HEK293 (cell line): ENCODE data around the gene CFAP53.

Source experiments
- GLIS1 ChIP-seq: fragments of 450-650 bp; formaldehyde crosslinking; IDR thresholded peaks from 2 replicates; pipeline ENCODE4 v1.5.1; 2016; ENCODE audit warnings: missing biosample characterization, missing genetic modification characterization
- KLF1 ChIP-seq: fragments of 450-650 bp; formaldehyde crosslinking; IDR thresholded peaks from 2 replicates; pipeline ENCODE4 v1.5.1; 2016; ENCODE audit warnings: missing biosample characterization, missing genetic modification characterization
- KLF10 ChIP-seq: fragments of 450-650 bp; IDR thresholded peaks from 2 replicates; pipeline ENCODE4 v1.5.1; 2018; ENCODE audit warnings: missing biosample characterization, mild to moderate bottlenecking, missing genetic modification characterization
- MYNN ChIP-seq: fragments of 450-650 bp; formaldehyde crosslinking; IDR thresholded peaks from 2 replicates; pipeline ENCODE4 v1.5.1; 2016; ENCODE audit warnings: missing biosample characterization, missing genetic modification characterization, borderline replicate concordance
- SCRT1 ChIP-seq: fragments of 450-650 bp; formaldehyde crosslinking; IDR thresholded peaks from 2 replicates; pipeline ENCODE4 v1.5.1; 2016; ENCODE audit warnings: missing biosample characterization, missing genetic modification characterization, borderline replicate concordance
- SCRT2 ChIP-seq: fragments of 450-650 bp; formaldehyde crosslinking; IDR thresholded peaks from 2 replicates; pipeline ENCODE4 v1.5.1; 2016; ENCODE audit warnings: missing biosample characterization, missing genetic modification characterization
- SP3 ChIP-seq: fragments of 450-650 bp; formaldehyde crosslinking; IDR thresholded peaks from 2 replicates; pipeline ENCODE4 v1.5.1; 2016; ENCODE audit warnings: missing biosample characterization, missing genetic modification characterization
- SP7 ChIP-seq: fragments of 450-650 bp; formaldehyde crosslinking; IDR thresholded peaks from 2 replicates; pipeline ENCODE4 v1.5.1; 2016; ENCODE audit warnings: missing biosample characterization, missing genetic modification characterization
- ZBTB17 ChIP-seq: fragments of 450-650 bp; formaldehyde crosslinking; IDR thresholded peaks from 2 replicates; pipeline ENCODE4 v1.5.1; 2016; ENCODE audit warnings: missing biosample characterization, missing genetic modification characterization
- ZBTB20 ChIP-seq: fragments of 450-650 bp; formaldehyde crosslinking; IDR thresholded peaks from 2 replicates; pipeline ENCODE4 v1.5.1; 2016; ENCODE audit warnings: missing biosample characterization, missing genetic modification characterization
- ZBTB21 ChIP-seq: fragments of 450-650 bp; formaldehyde crosslinking; IDR thresholded peaks from 2 replicates; pipeline ENCODE4 v1.5.1; 2017; ENCODE audit warnings: missing biosample characterization, missing genetic modification characterization
- ZFP3 ChIP-seq: fragments of 450-650 bp; formaldehyde crosslinking; IDR thresholded peaks from 2 replicates; pipeline ENCODE4 v1.5.1; 2016; ENCODE audit warnings: low read depth, missing biosample characterization, missing genetic modification characterization
- ZNF174 ChIP-seq: fragments of 450-650 bp; formaldehyde crosslinking; IDR thresholded peaks from 2 replicates; pipeline ENCODE4 v1.5.0; 2017; ENCODE audit warnings: missing biosample characterization, mild to moderate bottlenecking, missing genetic modification characterization
- ZNF23 ChIP-seq: fragments of 450-650 bp; formaldehyde crosslinking; IDR thresholded peaks from 2 replicates; pipeline ENCODE4 v1.5.1; 2016; ENCODE audit warnings: missing biosample characterization, missing genetic modification characterization, borderline replicate concordance
- ZNF239 ChIP-seq: fragments of 450-650 bp; formaldehyde crosslinking; IDR thresholded peaks from 2 replicates; pipeline ENCODE4 v1.5.1; 2016; ENCODE audit warnings: missing biosample characterization, missing genetic modification characterization
- ZNF335 ChIP-seq: fragments of 450-650 bp; formaldehyde crosslinking; conservative IDR thresholded peaks from 2 replicates; pipeline ENCODE4 v1.5.1; 2016; ENCODE audit warnings: missing biosample characterization, missing genetic modification characterization
- ZNF366 ChIP-seq: fragments of 450-650 bp; formaldehyde crosslinking; conservative IDR thresholded peaks from 2 replicates; pipeline ENCODE4 v1.5.1; 2016; ENCODE audit warnings: missing biosample characterization, missing genetic modification characterization
- ZNF521 ChIP-seq: fragments of 450-650 bp; formaldehyde crosslinking; IDR thresholded peaks from 2 replicates; pipeline ENCODE4 v1.5.1; 2017; ENCODE audit warnings: missing biosample characterization, mild to moderate bottlenecking, missing genetic modification characterization
- ZNF600 ChIP-seq: fragments of 450-650 bp; formaldehyde crosslinking; IDR thresholded peaks from 2 replicates; pipeline ENCODE4 v1.5.1; 2016; ENCODE audit warnings: missing biosample characterization, missing genetic modification characterization
- ZNF777 ChIP-seq: fragments of 450-650 bp; formaldehyde crosslinking; IDR thresholded peaks from 2 replicates; pipeline ENCODE4 v1.5.1; 2017; ENCODE audit warnings: missing biosample characterization, missing genetic modification characterization, borderline replicate concordance
- ZNF792 ChIP-seq: fragments of 450-650 bp; formaldehyde crosslinking; IDR thresholded peaks from 2 replicates; pipeline ENCODE4 v1.5.1; 2016; ENCODE audit warnings: missing biosample characterization, missing genetic modification characterization
- ZNF843 ChIP-seq: fragments of 450-650 bp; formaldehyde crosslinking; IDR thresholded peaks from 2 replicates; pipeline ENCODE4 v1.5.1; 2016; ENCODE audit warnings: missing biosample characterization, missing genetic modification characterization
- ZXDB ChIP-seq: fragments of 450-650 bp; formaldehyde crosslinking; IDR thresholded peaks from 2 replicates; pipeline ENCODE4 v1.5.1; 2016; ENCODE audit warnings: missing biosample characterization, missing genetic modification characterization
- TF ChIP-seq, protein P1 (sequence below): fragments of 450-650 bp; formaldehyde crosslinking; IDR thresholded peaks from 2 replicates; pipeline ENCODE4 v1.5.1; 2016; ENCODE audit warnings: missing biosample characterization, missing genetic modification characterization
- TF ChIP-seq, protein P2 (sequence below): sonication (generic); formaldehyde crosslinking; IDR thresholded peaks from 2 replicates; pipeline ENCODE4 v1.8.1; 2022; ENCODE audit warnings: mild to moderate bottlenecking, moderate library complexity, missing genetic modification reagents
- TF ChIP-seq, protein P3 (sequence below): IDR thresholded peaks from 2 replicates; pipeline ENCODE4 v1.6.1; 2011; ENCODE audit warnings: mild to moderate bottlenecking, low read depth, low read length, borderline replicate concordance
- TF ChIP-seq, protein P4 (sequence below): fragments of 450-650 bp; formaldehyde crosslinking; IDR thresholded peaks from 2 replicates; pipeline ENCODE4 v1.5.1; 2016; ENCODE audit warnings: missing biosample characterization, missing genetic modification characterization
- TF ChIP-seq, protein P5 (sequence below): fragments of 450-650 bp; formaldehyde crosslinking; IDR thresholded peaks from 2 replicates; pipeline ENCODE4 v1.5.1; 2016; ENCODE audit warnings: missing biosample characterization, missing genetic modification characterization
- TF ChIP-seq, protein P6 (sequence below): fragments of 450-650 bp; formaldehyde crosslinking; IDR thresholded peaks from 2 replicates; pipeline ENCODE4 v1.5.1; 2017; ENCODE audit warnings: missing biosample characterization, mild to moderate bottlenecking, missing genetic modification characterization, moderate library complexity
- TF ChIP-seq, protein P7 (sequence below): fragments of 450-650 bp; formaldehyde crosslinking; IDR thresholded peaks from 2 replicates; pipeline ENCODE4 v1.5.1; 2017; ENCODE audit warnings: missing biosample characterization, missing genetic modification characterization

Gene CFAP53

DNA sequence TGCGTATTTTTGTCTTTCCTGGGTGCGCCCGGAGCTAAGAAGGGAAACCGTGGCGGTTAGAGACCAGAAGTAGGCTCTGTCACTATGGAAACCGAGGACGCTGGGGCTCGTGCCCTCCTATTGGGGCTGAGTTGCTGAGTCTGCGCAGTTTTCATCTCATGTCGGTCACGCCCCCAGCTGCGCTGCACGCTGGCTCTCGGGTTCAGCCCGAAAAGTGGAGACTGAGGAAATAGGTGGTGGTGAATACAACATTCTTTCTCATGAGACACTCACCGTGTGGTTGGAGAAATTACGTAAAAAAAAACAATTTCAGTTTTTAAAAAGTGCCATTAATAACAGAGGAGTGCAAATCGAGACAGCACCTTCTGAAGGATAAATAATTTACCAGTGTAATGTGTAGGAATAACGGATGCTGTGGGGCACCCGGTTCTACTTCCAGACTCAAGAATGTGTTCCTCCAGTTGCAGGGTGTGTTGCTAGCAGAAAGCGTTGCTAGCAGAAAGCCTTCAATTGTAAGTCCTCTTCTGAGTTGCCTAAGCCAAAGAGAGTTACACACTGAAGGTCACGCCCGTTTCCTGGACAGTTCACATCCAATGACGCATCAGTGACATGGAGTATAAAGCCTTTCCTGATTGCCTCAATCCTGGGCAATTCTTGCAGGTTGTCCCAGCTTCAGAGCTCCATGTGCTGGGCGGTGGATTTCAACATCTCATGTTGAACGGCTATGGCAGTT, 41.6 kb upstream of the CFAP53 start (continued):
- TF ChIP-seq ZNF23 (tag by site-specific recombination), result no peak
- 0 out of 2 replicates have a peak, but pooled peaks have one; percentile 20 for TF ChIP-seq KLF1
- TF ChIP-seq SCRT2 (tag by site-specific recombination), result no peak
- TF ChIP-seq ZNF792 (tag by site-specific recombination), result no peak
- no peak for TF ChIP-seq ZNF174 (tag by site-specific recombination)
- peak; percentile 57 for TF ChIP-seq SP3
- peak; percentile 78 for TF ChIP-seq ZNF600 (tag by site-specific recombination)
- no peak for TF ChIP-seq KLF10
- TF ChIP-seq, protein P1, sequence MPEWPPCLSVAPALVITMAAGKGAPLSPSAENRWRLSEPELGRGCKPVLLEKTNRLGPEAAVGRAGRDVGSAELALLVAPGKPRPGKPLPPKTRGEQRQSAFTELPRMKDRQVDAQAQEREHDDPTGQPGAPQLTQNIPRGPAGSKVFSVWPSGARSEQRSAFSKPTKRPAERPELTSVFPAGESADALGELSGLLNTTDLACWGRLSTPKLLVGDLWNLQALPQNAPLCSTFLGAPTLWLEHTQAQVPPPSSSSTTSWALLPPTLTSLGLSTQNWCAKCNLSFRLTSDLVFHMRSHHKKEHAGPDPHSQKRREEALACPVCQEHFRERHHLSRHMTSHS, result no peak
- TF ChIP-seq GLIS1, result peak; percentile 57
- TF ChIP-seq, protein P2, sequence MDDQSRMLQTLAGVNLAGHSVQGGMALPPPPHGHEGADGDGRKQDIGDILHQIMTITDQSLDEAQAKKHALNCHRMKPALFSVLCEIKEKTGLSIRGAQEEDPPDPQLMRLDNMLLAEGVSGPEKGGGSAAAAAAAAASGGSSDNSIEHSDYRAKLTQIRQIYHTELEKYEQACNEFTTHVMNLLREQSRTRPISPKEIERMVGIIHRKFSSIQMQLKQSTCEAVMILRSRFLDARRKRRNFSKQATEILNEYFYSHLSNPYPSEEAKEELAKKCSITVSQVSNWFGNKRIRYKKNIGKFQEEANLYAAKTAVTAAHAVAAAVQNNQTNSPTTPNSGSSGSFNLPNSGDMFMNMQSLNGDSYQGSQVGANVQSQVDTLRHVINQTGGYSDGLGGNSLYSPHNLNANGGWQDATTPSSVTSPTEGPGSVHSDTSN, result no peak
- 0 out of 2 replicates have a peak, but pooled peaks have one; percentile 16 for TF ChIP-seq ZNF843 (tag by site-specific recombination)
- TF ChIP-seq MYNN, result no peak
- peak; percentile 16; the same call in 1 of the 2 replicates for TF ChIP-seq SP7 (tag by site-specific recombination)
- TF ChIP-seq ZXDB (tag by site-specific recombination), result no peak
- no peak for TF ChIP-seq ZNF239 (tag by site-specific recombination)
- TF ChIP-seq, protein P3, sequence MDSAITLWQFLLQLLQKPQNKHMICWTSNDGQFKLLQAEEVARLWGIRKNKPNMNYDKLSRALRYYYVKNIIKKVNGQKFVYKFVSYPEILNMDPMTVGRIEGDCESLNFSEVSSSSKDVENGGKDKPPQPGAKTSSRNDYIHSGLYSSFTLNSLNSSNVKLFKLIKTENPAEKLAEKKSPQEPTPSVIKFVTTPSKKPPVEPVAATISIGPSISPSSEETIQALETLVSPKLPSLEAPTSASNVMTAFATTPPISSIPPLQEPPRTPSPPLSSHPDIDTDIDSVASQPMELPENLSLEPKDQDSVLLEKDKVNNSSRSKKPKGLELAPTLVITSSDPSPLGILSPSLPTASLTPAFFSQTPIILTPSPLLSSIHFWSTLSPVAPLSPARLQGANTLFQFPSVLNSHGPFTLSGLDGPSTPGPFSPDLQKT, result no peak
- TF ChIP-seq, protein P4, sequence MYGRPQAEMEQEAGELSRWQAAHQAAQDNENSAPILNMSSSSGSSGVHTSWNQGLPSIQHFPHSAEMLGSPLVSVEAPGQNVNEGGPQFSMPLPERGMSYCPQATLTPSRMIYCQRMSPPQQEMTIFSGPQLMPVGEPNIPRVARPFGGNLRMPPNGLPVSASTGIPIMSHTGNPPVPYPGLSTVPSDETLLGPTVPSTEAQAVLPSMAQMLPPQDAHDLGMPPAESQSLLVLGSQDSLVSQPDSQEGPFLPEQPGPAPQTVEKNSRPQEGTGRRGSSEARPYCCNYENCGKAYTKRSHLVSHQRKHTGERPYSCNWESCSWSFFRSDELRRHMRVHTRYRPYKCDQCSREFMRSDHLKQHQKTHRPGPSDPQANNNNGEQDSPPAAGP (tag by site-specific recombination), result no peak
- peak; percentile 78 for TF ChIP-seq ZBTB17 (tag by site-specific recombination)
- TF ChIP-seq, protein P5, sequence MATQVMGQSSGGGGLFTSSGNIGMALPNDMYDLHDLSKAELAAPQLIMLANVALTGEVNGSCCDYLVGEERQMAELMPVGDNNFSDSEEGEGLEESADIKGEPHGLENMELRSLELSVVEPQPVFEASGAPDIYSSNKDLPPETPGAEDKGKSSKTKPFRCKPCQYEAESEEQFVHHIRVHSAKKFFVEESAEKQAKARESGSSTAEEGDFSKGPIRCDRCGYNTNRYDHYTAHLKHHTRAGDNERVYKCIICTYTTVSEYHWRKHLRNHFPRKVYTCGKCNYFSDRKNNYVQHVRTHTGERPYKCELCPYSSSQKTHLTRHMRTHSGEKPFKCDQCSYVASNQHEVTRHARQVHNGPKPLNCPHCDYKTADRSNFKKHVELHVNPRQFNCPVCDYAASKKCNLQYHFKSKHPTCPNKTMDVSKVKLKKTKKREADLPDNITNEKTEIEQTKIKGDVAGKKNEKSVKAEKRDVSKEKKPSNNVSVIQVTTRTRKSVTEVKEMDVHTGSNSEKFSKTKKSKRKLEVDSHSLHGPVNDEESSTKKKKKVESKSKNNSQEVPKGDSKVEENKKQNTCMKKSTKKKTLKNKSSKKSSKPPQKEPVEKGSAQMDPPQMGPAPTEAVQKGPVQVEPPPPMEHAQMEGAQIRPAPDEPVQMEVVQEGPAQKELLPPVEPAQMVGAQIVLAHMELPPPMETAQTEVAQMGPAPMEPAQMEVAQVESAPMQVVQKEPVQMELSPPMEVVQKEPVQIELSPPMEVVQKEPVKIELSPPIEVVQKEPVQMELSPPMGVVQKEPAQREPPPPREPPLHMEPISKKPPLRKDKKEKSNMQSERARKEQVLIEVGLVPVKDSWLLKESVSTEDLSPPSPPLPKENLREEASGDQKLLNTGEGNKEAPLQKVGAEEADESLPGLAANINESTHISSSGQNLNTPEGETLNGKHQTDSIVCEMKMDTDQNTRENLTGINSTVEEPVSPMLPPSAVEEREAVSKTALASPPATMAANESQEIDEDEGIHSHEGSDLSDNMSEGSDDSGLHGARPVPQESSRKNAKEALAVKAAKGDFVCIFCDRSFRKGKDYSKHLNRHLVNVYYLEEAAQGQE, result 0 out of 2 replicates have a peak, but pooled peaks have one; percentile 20
- no peak for TF ChIP-seq ZNF366 (tag by site-specific recombination)
- peak; percentile 47; the same call in 1 of the 2 replicates for TF ChIP-seq ZBTB21 (tag by site-specific recombination)
- peak; percentile 61 for TF ChIP-seq ZBTB20 (tag by site-specific recombination)
- TF ChIP-seq SCRT1 (tag by site-specific recombination), result no peak
- TF ChIP-seq ZNF335 (tag by site-specific recombination), result peak; percentile 77
- TF ChIP-seq, protein P6, sequence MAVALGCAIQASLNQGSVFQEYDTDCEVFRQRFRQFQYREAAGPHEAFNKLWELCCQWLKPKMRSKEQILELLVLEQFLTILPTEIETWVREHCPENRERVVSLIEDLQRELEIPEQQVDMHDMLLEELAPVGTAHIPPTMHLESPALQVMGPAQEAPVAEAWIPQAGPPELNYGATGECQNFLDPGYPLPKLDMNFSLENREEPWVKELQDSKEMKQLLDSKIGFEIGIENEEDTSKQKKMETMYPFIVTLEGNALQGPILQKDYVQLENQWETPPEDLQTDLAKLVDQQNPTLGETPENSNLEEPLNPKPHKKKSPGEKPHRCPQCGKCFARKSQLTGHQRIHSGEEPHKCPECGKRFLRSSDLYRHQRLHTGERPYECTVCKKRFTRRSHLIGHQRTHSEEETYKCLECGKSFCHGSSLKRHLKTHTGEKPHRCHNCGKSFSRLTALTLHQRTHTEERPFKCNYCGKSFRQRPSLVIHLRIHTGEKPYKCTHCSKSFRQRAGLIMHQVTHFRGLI (tag by site-specific recombination), result peak; percentile 13; the same call in 1 of the 2 replicates
- TF ChIP-seq ZNF777 (tag by site-specific recombination), result peak; percentile 53; the same call in 1 of the 2 replicates
- TF ChIP-seq, protein P7, sequence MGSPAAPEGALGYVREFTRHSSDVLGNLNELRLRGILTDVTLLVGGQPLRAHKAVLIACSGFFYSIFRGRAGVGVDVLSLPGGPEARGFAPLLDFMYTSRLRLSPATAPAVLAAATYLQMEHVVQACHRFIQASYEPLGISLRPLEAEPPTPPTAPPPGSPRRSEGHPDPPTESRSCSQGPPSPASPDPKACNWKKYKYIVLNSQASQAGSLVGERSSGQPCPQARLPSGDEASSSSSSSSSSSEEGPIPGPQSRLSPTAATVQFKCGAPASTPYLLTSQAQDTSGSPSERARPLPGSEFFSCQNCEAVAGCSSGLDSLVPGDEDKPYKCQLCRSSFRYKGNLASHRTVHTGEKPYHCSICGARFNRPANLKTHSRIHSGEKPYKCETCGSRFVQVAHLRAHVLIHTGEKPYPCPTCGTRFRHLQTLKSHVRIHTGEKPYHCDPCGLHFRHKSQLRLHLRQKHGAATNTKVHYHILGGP (tag by site-specific recombination), result peak; percentile 90
- TF ChIP-seq ZNF521 (tag by site-specific recombination), result no peak
- no peak for TF ChIP-seq ZFP3 (tag by site-specific recombination)
